GM12878 (cell line): ENCODE results near the gene SLAMF1. TPM values are rescaled to one million over a fixed set of nuclear protein-coding genes. Genes with fewer than 3 reads are reported as not detected.

Source experiments
- ATAC-seq: fragments of 200-7000 bp; cut with Tn5 transposase; 3 replicates; pipeline ENCODE4 v1.9.1; 2020; ENCODE audit warnings: mild to moderate bottlenecking, moderate library complexity
- BruUV-seq: library from RNA; stranded (reverse); fragments of 400-500 nt; replicated peaks from 2 replicates; lab custom pipeline; 2021; lab: Mats Ljungman, UMichigan
- CTCF ChIA-PET: fragments of 300-600 bp; sonication (Branson Sonifier 250); formaldehyde crosslinking; extraction: SDS; loops from one replicate; lab custom pipeline; 2021; ENCODE audit warnings: inconsistent platforms; lab: Yijun Ruan, JAX
- POLR2A ChIA-PET: fragments of 350-600 bp; formaldehyde crosslinking; extraction: SDS; loops from one replicate; lab custom pipeline; 2021; ENCODE audit warnings: inconsistent platforms; lab: Charles Lee
- RAD21 ChIA-PET: fragments of 300-600 bp; sonication (Branson Sonifier 250); formaldehyde crosslinking; loops from one replicate; lab custom pipeline; 2023; ENCODE audit warnings: antibody characterized with exemption; ENCODE audit not compliant: unreplicated experiment; lab: Charles Lee
- SMC1A ChIA-PET: fragments of 300-600 bp; sonication (Branson Sonifier 250); formaldehyde crosslinking; loops from one replicate; lab custom pipeline; 2023; ENCODE audit not compliant: unreplicated experiment, uncharacterized antibody; lab: Charles Lee
- DNase-seq: peaks from one replicate; pipeline ENCODE4 v3.0.0-alpha.2; 2011; ENCODE audit warnings: low read depth, low spot score
- FAIRE-seq: peaks from 3 replicates; lab custom pipeline; 2011; peaks lifted over from hg19 to GRCh38; lab: Jason Lieb, UNC
- H2AFZ ChIP-seq: 2 replicates; pipeline ENCODE4 v1.6.0; 2011; ENCODE audit warnings: low read depth, low read length, control low read depth; ENCODE audit not compliant: control insufficient read depth
- H3K27ac ChIP-seq: 2 replicates; pipeline ENCODE4 v1.5.1; 2011; ENCODE audit warnings: control low read depth; ENCODE audit not compliant: control insufficient read depth, insufficient read depth
- H3K27me3 ChIP-seq, 2 experiments: replicated peaks in 1 of 2; 2 replicates each; pipeline versions ENCODE4 v1.6.0 to v1.6.1; 2011; ENCODE audit warnings: low read length in 1 of 2; ENCODE audit not compliant: control insufficient read depth in 2 of 2, insufficient read depth in 2 of 2
- H3K36me3 ChIP-seq, 2 experiments: 2 replicates each; pipeline ENCODE4 v1.5.1; 2011; ENCODE audit warnings: low read length in 1 of 2; ENCODE audit not compliant: control insufficient read depth in 2 of 2, insufficient read depth in 2 of 2
- H3K4me1 ChIP-seq: 2 replicates; pipeline ENCODE4 v1.6.1; 2011; ENCODE audit warnings: mild to moderate bottlenecking, low read length, moderate library complexity, mixed read lengths; ENCODE audit not compliant: control insufficient read depth, insufficient read depth
- H3K4me2 ChIP-seq: 2 replicates; pipeline ENCODE4 v1.6.0; 2011; ENCODE audit warnings: control low read depth; ENCODE audit not compliant: control insufficient read depth, insufficient read depth
- H3K4me3 ChIP-seq: fragments of 200-600 bp; sonication (generic); 2 replicates; pipeline ENCODE4 v1.5.1; 2016
- H3K79me2 ChIP-seq: 2 replicates; pipeline ENCODE4 v1.6.0; 2011; ENCODE audit warnings: low read length; ENCODE audit not compliant: control insufficient read depth, insufficient read depth
- H3K9ac ChIP-seq: 2 replicates; pipeline ENCODE4 v1.8.0; 2011; ENCODE audit warnings: low read length, control low read depth, mixed read lengths; ENCODE audit not compliant: control insufficient read depth, insufficient read depth
- H3K9me3 ChIP-seq: replicated peaks from 3 replicates; pipeline ENCODE4 v1.5.1; 2011; ENCODE audit warnings: mild to moderate bottlenecking, low read length; ENCODE audit not compliant: control insufficient read depth, insufficient read depth
- H4K20me1 ChIP-seq: 2 replicates; pipeline ENCODE4 v1.6.0; 2011; ENCODE audit not compliant: control insufficient read depth, insufficient read depth
- ATF7 ChIP-seq: fragments of 450-650 bp; IDR thresholded peaks from 2 replicates; pipeline ENCODE4 v1.6.1; 2016; ENCODE audit warnings: low read depth, mild to moderate bottlenecking
- BMI1 ChIP-seq: fragments of 450-650 bp; IDR thresholded peaks from 2 replicates; pipeline ENCODE4 v1.6.1; 2016; ENCODE audit warnings: mild to moderate bottlenecking, moderate library complexity, borderline replicate concordance
- MYB ChIP-seq: fragments of 150-350 bp; IDR thresholded peaks from 2 replicates; pipeline ENCODE4 v1.6.1; 2014; ENCODE audit warnings: mild to moderate bottlenecking, low read depth, low read length, borderline replicate concordance
- POLR2AphosphoS2 ChIP-seq: IDR thresholded peaks from 2 replicates; pipeline ENCODE4 v1.6.1; 2011; ENCODE audit warnings: low read depth, mild to moderate bottlenecking, low read length, improper control_type of control experiment, moderate library complexity
- POLR2AphosphoS5 ChIP-seq: IDR thresholded peaks from 2 replicates; pipeline ENCODE4 v1.6.1; 2011; ENCODE audit warnings: mild to moderate bottlenecking, low read length, inconsistent platforms
- RB1 ChIP-seq: fragments of 450-650 bp; formaldehyde crosslinking; IDR thresholded peaks from 2 replicates; pipeline ENCODE4 v1.6.1; 2017; ENCODE audit warnings: mild to moderate bottlenecking, borderline replicate concordance
- SUZ12 ChIP-seq: fragments of 200-600 bp; sonication (generic); IDR thresholded peaks from one replicate; pipeline ENCODE4 v1.6.1; 2018; ENCODE audit warnings: antibody characterized with exemption, mild to moderate bottlenecking; ENCODE audit not compliant: unreplicated experiment
- in situ Hi-C: fragments of 300-500 bp; cut with MboI; formaldehyde crosslinking; loops from 9 replicates; pipeline ENCODE4 v1.14.3; 2018; ENCODE audit warnings: mixed read lengths
- intact Hi-C: fragments of 100-400 bp; cut with micrococcal nuclease; formaldehyde crosslinking; loops from one replicate; pipeline ENCODE4 v1.14.2; 2022; ENCODE audit not compliant: unreplicated experiment
- polyA plus RNA-seq, 11 experiments: library from polyadenylated mRNA; depleted of rRNA in 4 of 11; unstranded in 6 of 11; stranded (reverse) in 5 of 11; fragments of >200 nt; fragmentation: Nextera tagmentation in 4 of 11; fragmentation: Illumina TruSeq in 1 of 11; extraction: Ambion mirVana in 4 of 11; extraction: Trizol in 1 of 11; gene quantifications; 1 replicate in 1 of 11; 2 replicates in 10 of 11; pipeline versions ENCODE4 v1.2.1 to v1.2.3, GENCODE V29; 2011 to 2016; ENCODE audit warnings: inconsistent platforms in 2 of 11, missing spikeins in 2 of 11, low read depth in 1 of 11
- total RNA-seq, 4 experiments: library from RNA; depleted of rRNA in 3 of 4; stranded (reverse); fragments of >200 nt in 3 of 4; fragmentation: Illumina TruSeq in 1 of 4; extraction: Trizol in 1 of 4; gene quantifications; 2 replicates each; pipeline versions ENCODE4 v1.2.1 to v1.2.3, GENCODE V29; 2013 to 2021
- TF ChIP-seq, protein P1 (sequence below), 3 experiments: IDR thresholded peaks in 2 of 3; conservative IDR thresholded peaks in 1 of 3; 2 replicates each; pipeline ENCODE4 v1.5.1; 2011; ENCODE audit warnings: low read depth in 3 of 3, low read length in 3 of 3, mild to moderate bottlenecking in 3 of 3, control low read depth in 2 of 3, moderate library complexity in 2 of 3, inconsistent platforms in 1 of 3, mixed read lengths in 1 of 3; ENCODE audit not compliant: control insufficient read depth in 2 of 3, insufficient read depth in 1 of 3; ENCODE audit errors: extremely low read depth in 1 of 3
- TF ChIP-seq, protein P2 (sequence below): fragments of 450-650 bp; IDR thresholded peaks from 2 replicates; pipeline ENCODE4 v1.6.1; 2017; ENCODE audit warnings: low read depth, mild to moderate bottlenecking, moderate library complexity
- TF ChIP-seq, protein P3 (sequence below): fragments of 450-650 bp; conservative IDR thresholded peaks from 2 replicates; pipeline ENCODE4 v1.6.1; 2017; ENCODE audit warnings: mild to moderate bottlenecking, moderate library complexity
- TF ChIP-seq, protein P4 (sequence below): IDR thresholded peaks from 2 replicates; pipeline ENCODE4 v1.6.1; 2011; ENCODE audit warnings: borderline replicate concordance, low read depth, mild to moderate bottlenecking, moderate library complexity, low read length; ENCODE audit not compliant: insufficient read depth, poor library complexity, severe bottlenecking

The SLAMF1 gene
- total and polyA plus RNA-seq, 10 of the 15 experiments (the other 5 are each of a cell fraction or from before 2014, with no cell fraction given) = 87.3 to 260 (median 131) TPM

DNA sequence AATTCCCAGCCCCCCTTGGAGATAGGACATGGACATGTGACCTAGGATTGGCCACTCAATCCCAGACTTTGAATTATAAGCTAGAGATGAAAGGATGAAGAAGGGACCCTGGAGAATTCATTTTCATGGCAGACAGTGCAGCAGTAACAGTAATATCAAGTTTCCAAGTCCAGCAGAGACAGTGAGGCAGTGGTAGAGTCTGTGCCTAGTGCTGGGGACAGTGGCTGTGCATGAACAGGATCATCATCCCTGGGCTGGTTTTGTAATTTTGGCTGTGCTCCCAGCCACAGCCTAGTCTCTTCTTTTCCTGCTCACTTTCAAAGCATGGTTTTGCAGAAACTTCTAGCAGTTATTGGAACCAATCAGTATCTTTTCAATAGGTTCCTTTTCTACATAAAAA lies 37.9 kb downstream of the SLAMF1 start:
- no peaks in the 10 kb centered on the region for H3K79me2 ChIP-seq
- H3K4me3 ChIP-seq = no peak overlapping the region
- H3K27me3 ChIP-seq = no peaks in the 10 kb centered on the region
- peak overlapping the region; percentile 45; the same call in 1 of the 2 replicates for H3K27ac ChIP-seq
- POLR2A ChIA-PET = interaction anchor here (0.6 to 5.3 kb wide), 15 partner anchors 11 to 181 kb away, joined by 3 to 42 read pairs (median 3); no protein-coding TSS in a partner anchor
- RAD21 ChIA-PET = interaction anchor here (0.6 to 8.3 kb wide), 13 partner anchors 9 to 381 kb away, joined by 3 to 257 read pairs (median 5); partner anchors contain the start of gene CD84
- H3K36me3 ChIP-seq = peaks cover 13 to 21% of the 10 kb centered on the region in 2 experiments
- ATAC-seq = no peak
- peaks cover 6% of the 10 kb centered on the region for H3K9me3 ChIP-seq
- no peak overlapping the region for H3K4me2 ChIP-seq
- SMC1A ChIA-PET = interaction anchor here (0.7 to 7.1 kb wide), 22 partner anchors 10 to 416 kb away, joined by 3 to 395 read pairs (median 4); partner anchors contain the start of gene SLAMF6
- intact Hi-C loops = loop anchor here (5.0 kb wide), 2 partner anchors 267 to 417 kb away; partner anchors contain the start of genes CASQ1, COPA and NCSTN
- H3K4me1 ChIP-seq = peaks cover 30% of the 10 kb centered on the region
- no peak for FAIRE-seq
- in situ Hi-C loops = loop anchor here (5.0 kb wide), 2 partner anchors 62 to 182 kb away; no protein-coding TSS in a partner anchor
- no peak for DNase-seq
- CTCF ChIA-PET = interaction anchor here (0.9 to 9.9 kb wide), 16 partner anchors 9 to 416 kb away, joined by 3 to 355 read pairs (median 7); partner anchors contain the start of gene CD84
- no TSS peak for BruUV-seq
- no peak overlapping the region for H3K9ac ChIP-seq
- H4K20me1 ChIP-seq = no peaks in the 10 kb centered on the region
- no peak overlapping the region for H2AFZ ChIP-seq
- TF ChIP-seq SUZ12 = no peak
- peak; percentile 21; the same call in 1 of the 2 replicates for TF ChIP-seq BMI1
- TF ChIP-seq POLR2AphosphoS2 = peak; percentile 86
- TF ChIP-seq RB1 = no peak
- TF ChIP-seq ATF7 = no peak
- TF ChIP-seq, protein P1, sequence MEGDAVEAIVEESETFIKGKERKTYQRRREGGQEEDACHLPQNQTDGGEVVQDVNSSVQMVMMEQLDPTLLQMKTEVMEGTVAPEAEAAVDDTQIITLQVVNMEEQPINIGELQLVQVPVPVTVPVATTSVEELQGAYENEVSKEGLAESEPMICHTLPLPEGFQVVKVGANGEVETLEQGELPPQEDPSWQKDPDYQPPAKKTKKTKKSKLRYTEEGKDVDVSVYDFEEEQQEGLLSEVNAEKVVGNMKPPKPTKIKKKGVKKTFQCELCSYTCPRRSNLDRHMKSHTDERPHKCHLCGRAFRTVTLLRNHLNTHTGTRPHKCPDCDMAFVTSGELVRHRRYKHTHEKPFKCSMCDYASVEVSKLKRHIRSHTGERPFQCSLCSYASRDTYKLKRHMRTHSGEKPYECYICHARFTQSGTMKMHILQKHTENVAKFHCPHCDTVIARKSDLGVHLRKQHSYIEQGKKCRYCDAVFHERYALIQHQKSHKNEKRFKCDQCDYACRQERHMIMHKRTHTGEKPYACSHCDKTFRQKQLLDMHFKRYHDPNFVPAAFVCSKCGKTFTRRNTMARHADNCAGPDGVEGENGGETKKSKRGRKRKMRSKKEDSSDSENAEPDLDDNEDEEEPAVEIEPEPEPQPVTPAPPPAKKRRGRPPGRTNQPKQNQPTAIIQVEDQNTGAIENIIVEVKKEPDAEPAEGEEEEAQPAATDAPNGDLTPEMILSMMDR (IDR thresholded peaks at IDR 0.05 in 2 of 3, conservative IDR thresholded peaks at IDR 0.05 in 1 of 3; ENCODE audit: control insufficient read depth in 2 of 3, extremely low read depth in 1 of 3, insufficient read depth in 1 of 3, low read depth in 3 of 3, low read length in 3 of 3) = no peak
- TF ChIP-seq POLR2AphosphoS5 = peak; percentile 64; the same call in 1 of the 2 replicates
- TF ChIP-seq, protein P2, sequence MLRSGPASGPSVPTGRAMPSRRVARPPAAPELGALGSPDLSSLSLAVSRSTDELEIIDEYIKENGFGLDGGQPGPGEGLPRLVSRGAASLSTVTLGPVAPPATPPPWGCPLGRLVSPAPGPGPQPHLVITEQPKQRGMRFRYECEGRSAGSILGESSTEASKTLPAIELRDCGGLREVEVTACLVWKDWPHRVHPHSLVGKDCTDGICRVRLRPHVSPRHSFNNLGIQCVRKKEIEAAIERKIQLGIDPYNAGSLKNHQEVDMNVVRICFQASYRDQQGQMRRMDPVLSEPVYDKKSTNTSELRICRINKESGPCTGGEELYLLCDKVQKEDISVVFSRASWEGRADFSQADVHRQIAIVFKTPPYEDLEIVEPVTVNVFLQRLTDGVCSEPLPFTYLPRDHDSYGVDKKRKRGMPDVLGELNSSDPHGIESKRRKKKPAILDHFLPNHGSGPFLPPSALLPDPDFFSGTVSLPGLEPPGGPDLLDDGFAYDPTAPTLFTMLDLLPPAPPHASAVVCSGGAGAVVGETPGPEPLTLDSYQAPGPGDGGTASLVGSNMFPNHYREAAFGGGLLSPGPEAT = no peak
- no peak for TF ChIP-seq MYB
- TF ChIP-seq, protein P3, sequence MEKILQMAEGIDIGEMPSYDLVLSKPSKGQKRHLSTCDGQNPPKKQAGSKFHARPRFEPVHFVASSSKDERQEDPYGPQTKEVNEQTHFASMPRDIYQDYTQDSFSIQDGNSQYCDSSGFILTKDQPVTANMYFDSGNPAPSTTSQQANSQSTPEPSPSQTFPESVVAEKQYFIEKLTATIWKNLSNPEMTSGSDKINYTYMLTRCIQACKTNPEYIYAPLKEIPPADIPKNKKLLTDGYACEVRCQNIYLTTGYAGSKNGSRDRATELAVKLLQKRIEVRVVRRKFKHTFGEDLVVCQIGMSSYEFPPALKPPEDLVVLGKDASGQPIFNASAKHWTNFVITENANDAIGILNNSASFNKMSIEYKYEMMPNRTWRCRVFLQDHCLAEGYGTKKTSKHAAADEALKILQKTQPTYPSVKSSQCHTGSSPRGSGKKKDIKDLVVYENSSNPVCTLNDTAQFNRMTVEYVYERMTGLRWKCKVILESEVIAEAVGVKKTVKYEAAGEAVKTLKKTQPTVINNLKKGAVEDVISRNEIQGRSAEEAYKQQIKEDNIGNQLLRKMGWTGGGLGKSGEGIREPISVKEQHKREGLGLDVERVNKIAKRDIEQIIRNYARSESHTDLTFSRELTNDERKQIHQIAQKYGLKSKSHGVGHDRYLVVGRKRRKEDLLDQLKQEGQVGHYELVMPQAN = no peak
- TF ChIP-seq, protein P4, sequence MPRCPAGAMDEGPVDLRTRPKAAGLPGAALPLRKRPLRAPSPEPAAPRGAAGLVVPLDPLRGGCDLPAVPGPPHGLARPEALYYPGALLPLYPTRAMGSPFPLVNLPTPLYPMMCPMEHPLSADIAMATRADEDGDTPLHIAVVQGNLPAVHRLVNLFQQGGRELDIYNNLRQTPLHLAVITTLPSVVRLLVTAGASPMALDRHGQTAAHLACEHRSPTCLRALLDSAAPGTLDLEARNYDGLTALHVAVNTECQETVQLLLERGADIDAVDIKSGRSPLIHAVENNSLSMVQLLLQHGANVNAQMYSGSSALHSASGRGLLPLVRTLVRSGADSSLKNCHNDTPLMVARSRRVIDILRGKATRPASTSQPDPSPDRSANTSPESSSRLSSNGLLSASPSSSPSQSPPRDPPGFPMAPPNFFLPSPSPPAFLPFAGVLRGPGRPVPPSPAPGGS = peak; percentile 11
